ENCODE measurements around the gene SLC37A1. TPM values are rescaled to one million over a fixed set of nuclear protein-coding genes. Genes with fewer than 3 reads are reported as not detected.

The SLC37A1 gene
- total RNA-seq, 1 donor from 2014 or later: 13.5 TPM

DNA sequence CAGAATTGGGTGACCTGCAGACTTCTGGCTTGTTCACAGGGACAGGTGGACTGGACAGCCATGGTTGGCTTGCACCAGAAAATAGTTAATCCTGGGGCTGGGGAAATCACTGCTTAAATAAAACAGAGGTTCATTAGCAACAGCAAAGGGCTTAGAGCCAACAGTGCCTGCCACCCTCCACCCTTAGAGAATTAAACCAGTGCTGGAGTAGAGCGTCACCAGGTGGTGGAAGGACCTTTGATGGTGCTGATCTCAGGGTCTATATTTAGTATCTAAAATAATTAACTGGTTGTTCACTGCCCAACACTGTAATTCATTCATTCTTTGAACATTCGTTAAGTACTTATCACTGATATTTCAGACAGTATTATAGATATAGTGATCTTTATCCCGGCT lies 105.1 kb downstream of the SLC37A1 start:
- Mint-ChIP-seq H3K9me3 (ENCODE audit: unreplicated experiment) (no peaks in the 10 kb centered on the region), H3K27me3 (ENCODE audit: unreplicated experiment) (peaks cover 44% of the 10 kb centered on the region), H3K36me3 (ENCODE audit: unreplicated experiment) (peaks cover 2% of the 10 kb centered on the region), H3K27ac (ENCODE audit: unreplicated experiment) (no peak overlapping the region), H3K4me1 (ENCODE audit: unreplicated experiment) (peaks cover 5% of the 10 kb centered on the region), H3K4me3 (ENCODE audit: unreplicated experiment) (no peak overlapping the region)
- DNase-seq (ENCODE audit: extremely low spot score, unreplicated experiment): no peak
- TF ChIP-seq, protein P1, sequence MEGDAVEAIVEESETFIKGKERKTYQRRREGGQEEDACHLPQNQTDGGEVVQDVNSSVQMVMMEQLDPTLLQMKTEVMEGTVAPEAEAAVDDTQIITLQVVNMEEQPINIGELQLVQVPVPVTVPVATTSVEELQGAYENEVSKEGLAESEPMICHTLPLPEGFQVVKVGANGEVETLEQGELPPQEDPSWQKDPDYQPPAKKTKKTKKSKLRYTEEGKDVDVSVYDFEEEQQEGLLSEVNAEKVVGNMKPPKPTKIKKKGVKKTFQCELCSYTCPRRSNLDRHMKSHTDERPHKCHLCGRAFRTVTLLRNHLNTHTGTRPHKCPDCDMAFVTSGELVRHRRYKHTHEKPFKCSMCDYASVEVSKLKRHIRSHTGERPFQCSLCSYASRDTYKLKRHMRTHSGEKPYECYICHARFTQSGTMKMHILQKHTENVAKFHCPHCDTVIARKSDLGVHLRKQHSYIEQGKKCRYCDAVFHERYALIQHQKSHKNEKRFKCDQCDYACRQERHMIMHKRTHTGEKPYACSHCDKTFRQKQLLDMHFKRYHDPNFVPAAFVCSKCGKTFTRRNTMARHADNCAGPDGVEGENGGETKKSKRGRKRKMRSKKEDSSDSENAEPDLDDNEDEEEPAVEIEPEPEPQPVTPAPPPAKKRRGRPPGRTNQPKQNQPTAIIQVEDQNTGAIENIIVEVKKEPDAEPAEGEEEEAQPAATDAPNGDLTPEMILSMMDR (IDR thresholded peaks at IDR 0.05): no peak

DNA sequence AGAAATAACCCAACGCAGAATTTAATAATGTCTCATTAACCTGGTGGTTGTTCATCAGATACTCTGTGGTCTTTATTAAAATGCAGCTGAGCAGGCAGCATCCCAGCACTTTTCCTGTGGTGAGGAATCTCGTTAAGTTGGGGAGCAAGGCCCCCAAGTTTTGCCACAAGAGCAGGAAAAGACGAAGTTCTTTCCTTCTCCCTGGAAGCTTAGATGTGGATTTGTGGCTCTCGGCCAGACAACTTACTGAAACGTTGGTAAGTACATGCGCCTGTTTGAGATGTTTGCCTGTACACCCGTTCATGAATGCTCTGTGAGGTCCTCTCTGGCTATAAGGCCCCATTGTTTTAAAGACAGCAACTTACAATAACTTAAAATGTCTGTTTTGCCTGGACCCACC lies 105.5 kb downstream of the SLC37A1 start:
- DNase-seq (ENCODE audit: extremely low spot score, unreplicated experiment): no peak
- Mint-ChIP-seq H3K27me3 (ENCODE audit: unreplicated experiment) (peaks cover 49% of the 10 kb centered on the region), H3K36me3 (ENCODE audit: unreplicated experiment) (peaks cover 2% of the 10 kb centered on the region), H3K27ac (ENCODE audit: unreplicated experiment) (no peak overlapping the region), H3K9me3 (ENCODE audit: unreplicated experiment) (no peaks in the 10 kb centered on the region), H3K4me1 (ENCODE audit: unreplicated experiment) (peaks cover 5% of the 10 kb centered on the region), H3K4me3 (ENCODE audit: unreplicated experiment) (no peak overlapping the region)
- TF ChIP-seq, protein P1 (IDR thresholded peaks at IDR 0.05): no peak

DNA sequence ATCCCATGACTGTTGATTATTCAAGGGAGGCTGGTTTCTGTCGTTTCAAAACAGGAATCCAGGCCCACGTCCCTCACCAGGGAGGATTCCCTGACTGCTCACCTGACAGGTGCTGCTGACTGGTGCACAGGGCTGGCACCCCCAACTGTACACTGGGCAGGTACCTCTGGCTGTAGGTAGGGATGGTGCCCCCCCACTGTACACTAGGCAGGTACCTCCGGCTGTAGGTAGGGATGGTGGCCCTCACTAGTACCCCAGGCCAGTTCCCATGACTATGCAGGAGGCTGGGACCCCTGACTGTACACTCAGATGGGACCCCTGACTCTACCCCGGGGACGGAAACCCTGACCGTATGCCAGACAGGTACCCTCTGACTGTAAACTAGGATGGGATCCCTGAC lies 106.2 kb downstream of the SLC37A1 start:
- no peak for DNase-seq (ENCODE audit: extremely low spot score, unreplicated experiment)
- peaks cover 2% of the 10 kb centered on the region for H3K36me3 Mint-ChIP-seq (ENCODE audit: unreplicated experiment)
- peaks cover 50% of the 10 kb centered on the region for H3K27me3 Mint-ChIP-seq (ENCODE audit: unreplicated experiment)
- H3K27ac Mint-ChIP-seq (ENCODE audit: unreplicated experiment): no peak overlapping the region
- no peaks in the 10 kb centered on the region for H3K9me3 Mint-ChIP-seq (ENCODE audit: unreplicated experiment)
- H3K4me3 Mint-ChIP-seq (ENCODE audit: unreplicated experiment): no peak overlapping the region
- H3K4me1 Mint-ChIP-seq (ENCODE audit: unreplicated experiment): peaks cover 5% of the 10 kb centered on the region
- TF ChIP-seq, protein P1 (IDR thresholded peaks at IDR 0.05): no peak

DNA sequence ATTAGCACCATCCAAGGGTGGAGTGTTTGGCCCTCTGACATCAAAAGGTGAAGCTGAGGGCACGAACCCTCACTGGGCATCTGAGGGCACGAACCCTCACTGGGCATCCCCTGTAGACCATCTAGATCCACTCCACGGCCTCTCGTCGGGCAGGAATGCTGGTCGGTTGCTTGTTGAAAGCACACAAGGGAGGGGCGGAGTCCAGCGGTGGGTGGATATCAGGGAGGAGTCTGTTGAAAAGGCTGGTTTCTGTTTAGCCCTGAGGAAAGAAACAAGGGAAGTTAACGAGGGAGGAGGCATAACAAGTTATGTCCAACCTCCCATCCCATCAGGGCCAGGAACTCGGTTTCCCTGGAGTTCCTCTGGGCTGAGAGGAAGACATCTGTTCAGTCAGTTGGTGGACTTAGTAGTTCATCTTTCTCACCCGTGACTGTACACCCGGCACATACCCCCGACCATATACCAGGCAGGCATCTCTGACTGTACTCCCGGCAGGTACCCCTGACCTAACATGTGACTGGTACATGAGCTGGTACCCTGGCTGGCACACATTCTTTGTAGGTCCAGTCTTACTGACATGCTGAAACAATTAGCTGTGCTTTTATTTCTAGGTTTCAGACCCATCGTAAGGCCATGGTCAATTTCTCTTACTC lies 107.6 kb downstream of the SLC37A1 start:
- Mint-ChIP-seq H3K27ac (ENCODE audit: unreplicated experiment) (no peak overlapping the region), H3K4me3 (ENCODE audit: unreplicated experiment) (no peak overlapping the region), H3K27me3 (ENCODE audit: unreplicated experiment) (peaks cover 53% of the 10 kb centered on the region)

DNA sequence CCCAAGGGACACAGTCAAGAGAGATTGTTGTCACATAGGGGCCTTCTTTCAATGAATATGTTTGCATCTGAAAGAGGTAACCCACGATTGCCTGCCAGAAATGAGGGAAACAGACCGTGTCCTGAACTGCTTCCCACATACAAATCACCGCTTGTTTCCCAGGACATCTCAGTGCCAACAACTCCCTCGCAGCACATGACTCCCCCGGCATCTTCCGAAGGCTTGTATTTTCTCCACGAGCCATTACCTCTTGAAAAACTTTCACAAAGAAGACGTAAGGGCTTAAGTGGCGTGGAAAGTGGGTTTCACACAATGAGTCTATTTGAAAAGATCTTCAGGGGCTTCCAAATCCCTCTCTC lies 108.1 kb downstream of the SLC37A1 start:
- Mint-ChIP-seq H3K4me1 (ENCODE audit: unreplicated experiment) (peaks cover 5% of the 10 kb centered on the region), H3K36me3 (ENCODE audit: unreplicated experiment) (peaks cover 2% of the 10 kb centered on the region), H3K27me3 (ENCODE audit: unreplicated experiment) (peaks cover 55% of the 10 kb centered on the region), H3K9me3 (ENCODE audit: unreplicated experiment) (no peaks in the 10 kb centered on the region), H3K27ac (ENCODE audit: unreplicated experiment) (no peak overlapping the region), H3K4me3 (ENCODE audit: unreplicated experiment) (no peak overlapping the region)
- TF ChIP-seq, protein P1 (IDR thresholded peaks at IDR 0.05): no peak
- DNase-seq (ENCODE audit: extremely low spot score, unreplicated experiment): no peak

More for the DNA sequence above, 107.6 kb downstream of the SLC37A1 start:
- Mint-ChIP-seq H3K36me3 (ENCODE audit: unreplicated experiment) (peaks cover 2% of the 10 kb centered on the region), H3K4me1 (ENCODE audit: unreplicated experiment) (peaks cover 5% of the 10 kb centered on the region), H3K9me3 (ENCODE audit: unreplicated experiment) (no peaks in the 10 kb centered on the region)
- TF ChIP-seq, protein P1 (IDR thresholded peaks at IDR 0.05): no peak
- no peak for DNase-seq (ENCODE audit: extremely low spot score, unreplicated experiment)

Data from osteocyte (in vitro differentiated cells).